HepG2 (cell line): Measurements from ENCODE around the gene CNOT10. TPM values are rescaled to one million over a fixed set of nuclear protein-coding genes. Genes with fewer than 3 reads are reported as not detected.

Source experiments
- ARID2 ChIP-seq: sonication (generic); formaldehyde crosslinking; IDR thresholded peaks from 2 replicates; pipeline ENCODE4 v1.8.1; 2022; ENCODE audit warnings: mild to moderate bottlenecking, missing genetic modification reagents, borderline replicate concordance
- CREM ChIP-seq, 2 experiments: sonication (generic) in 1 of 2; formaldehyde crosslinking in 1 of 2; IDR thresholded peaks; 2 replicates each; pipeline versions ENCODE4 v1.4.0 to v1.6.1; 2016 to 2020; ENCODE audit warnings: antibody characterized with exemption in 1 of 2, mild to moderate bottlenecking in 1 of 2, missing genetic modification reagents in 1 of 2
- PAWR ChIP-seq: sonication (generic); formaldehyde crosslinking; IDR thresholded peaks from 2 replicates; pipeline ENCODE4 v1.4.0; 2020; ENCODE audit warnings: missing genetic modification reagents, mild to moderate bottlenecking, borderline replicate concordance
- RARG ChIP-seq: sonication (generic); formaldehyde crosslinking; IDR thresholded peaks from 2 replicates; pipeline ENCODE4 v1.4.0; 2020; ENCODE audit warnings: low read depth, mild to moderate bottlenecking, missing genetic modification reagents
- SP1 ChIP-seq, 2 experiments: fragments of 450-650 bp in 1 of 2; sonication (generic) in 1 of 2; formaldehyde crosslinking in 1 of 2; IDR thresholded peaks; 2 replicates each; pipeline versions ENCODE4 v1.4.0 to v1.6.1; 2016 to 2020; ENCODE audit warnings: missing genetic modification reagents in 1 of 2
- ZBTB8A ChIP-seq: sonication (generic); formaldehyde crosslinking; IDR thresholded peaks from 2 replicates; pipeline ENCODE4 v1.4.0; 2020; ENCODE audit warnings: mild to moderate bottlenecking, low read depth, missing genetic modification reagents, borderline replicate concordance
- ZKSCAN1 ChIP-seq: fragments of 150-350 bp; IDR thresholded peaks from 2 replicates; pipeline ENCODE4 v1.6.1; 2014; ENCODE audit warnings: low read length
- ZNF3 ChIP-seq: IDR thresholded peaks from 2 replicates; pipeline ENCODE4 v1.7.0; 2017; ENCODE audit warnings: inconsistent platforms
- ZNF563 ChIP-seq: sonication (generic); formaldehyde crosslinking; IDR thresholded peaks from 2 replicates; pipeline ENCODE4 v1.8.0; 2022; ENCODE audit warnings: mild to moderate bottlenecking, moderate library complexity, missing genetic modification reagents
- ZNF614 ChIP-seq: IDR thresholded peaks from 2 replicates; pipeline ENCODE4 v1.6.1; 2018; ENCODE audit warnings: missing biosample characterization, missing genetic modification reagents, inconsistent platforms, borderline replicate concordance
- ZNF709 ChIP-seq: sonication (generic); formaldehyde crosslinking; IDR thresholded peaks from 2 replicates; pipeline ENCODE4 v1.5.0; 2020; ENCODE audit warnings: mild to moderate bottlenecking, missing genetic modification reagents
- ZNF749 ChIP-seq: sonication (generic); formaldehyde crosslinking; IDR thresholded peaks from 2 replicates; pipeline ENCODE4 v1.8.0; 2022; ENCODE audit warnings: mild to moderate bottlenecking, missing genetic modification reagents, moderate library complexity, borderline replicate concordance
- polyA plus RNA-seq, 8 experiments: library from polyadenylated mRNA; depleted of rRNA in 3 of 8; stranded (reverse) in 7 of 8; unstranded in 1 of 8; fragments of >200 nt; fragmentation: Illumina TruSeq in 4 of 8; extraction: Trizol in 4 of 8; gene quantifications; 2 replicates each; pipeline versions ENCODE4 v1.2.1 to v1.2.3, GENCODE V29; 2011 to 2016; ENCODE audit warnings: low read depth in 4 of 8, missing spikeins in 1 of 8, mixed read lengths in 1 of 8; ENCODE audit not compliant: insufficient read depth in 1 of 8
- total RNA-seq, 5 experiments: library from RNA; depleted of rRNA; stranded (reverse); fragments of >200 nt; fragmentation: Illumina TruSeq; extraction: Trizol; gene quantifications; 2 replicates each; pipeline ENCODE4 v1.2.3, GENCODE V29; 2016; ENCODE audit warnings: low read depth in 1 of 5
- TF ChIP-seq, protein P1 (sequence below): sonication (generic); formaldehyde crosslinking; IDR thresholded peaks from 2 replicates; pipeline ENCODE4 v1.5.1; 2020; ENCODE audit warnings: missing genetic modification reagents, mild to moderate bottlenecking, borderline replicate concordance
- TF ChIP-seq, protein P2 (sequence below): sonication (generic); formaldehyde crosslinking; IDR thresholded peaks from 2 replicates; pipeline ENCODE4 v1.8.1; 2023; ENCODE audit warnings: mild to moderate bottlenecking, missing genetic modification reagents, borderline replicate concordance
- TF ChIP-seq, protein P3 (sequence below): sonication (generic); formaldehyde crosslinking; IDR thresholded peaks from one replicate; pipeline ENCODE4 v1.5.1; 2020; ENCODE audit warnings: mild to moderate bottlenecking, missing genetic modification reagents; ENCODE audit errors: not compliant biosample characterization

Gene CNOT10
- total and polyA plus RNA-seq, 2 of the 13 experiments (the other 11 are each of a cell fraction or from before 2014, with no cell fraction given), result 21.2 to 34.1 TPM

DNA sequence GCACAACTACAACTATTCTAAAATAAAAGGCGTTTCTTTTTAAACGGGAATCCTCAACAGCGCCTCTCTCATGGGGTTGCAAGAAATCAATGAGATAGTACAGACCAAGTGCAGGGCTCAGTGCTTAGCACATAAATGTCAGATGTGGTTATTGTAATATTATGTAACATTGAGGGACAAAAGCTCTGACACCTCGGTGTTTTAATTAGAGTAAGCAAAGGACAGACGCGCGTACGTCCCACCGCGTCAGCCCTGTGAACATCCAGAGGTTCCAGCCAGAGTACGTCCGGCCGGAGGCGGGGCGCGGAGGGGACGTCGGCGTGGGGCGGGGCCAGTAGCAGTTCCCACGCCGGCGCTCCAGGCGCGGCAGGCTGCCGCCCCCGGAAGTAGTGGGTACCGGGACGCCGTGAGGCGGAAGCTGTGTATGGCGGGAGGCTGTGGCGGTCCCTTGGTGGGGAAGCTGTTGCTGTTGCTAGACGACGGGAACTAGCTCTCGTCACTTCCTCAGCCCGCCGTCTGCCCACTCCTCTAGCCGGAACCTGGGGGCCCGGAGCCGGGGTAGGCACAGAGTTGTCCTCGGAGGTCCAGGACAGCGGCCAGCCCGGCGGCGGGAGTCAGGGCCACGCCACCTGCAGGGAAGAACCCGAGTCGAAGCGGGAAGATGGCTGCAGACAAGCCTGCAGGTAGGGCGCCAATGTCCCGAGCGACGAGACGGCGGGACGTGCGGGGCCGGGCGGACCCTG, at the start of gene CNOT10 (continued):
- TF ChIP-seq PAWR (CRISPR knock-in tag) (no peak), ZNF709 (CRISPR knock-in tag) (peak; percentile 68; the same call in 1 of the 2 replicates), RARG (CRISPR knock-in tag) (peak; percentile 50; the same call in 1 of the 2 replicates), CREM (IDR thresholded peaks at IDR 0.05) (peak; percentile 71), CREM (CRISPR knock-in tag; IDR thresholded peaks at IDR 0.05) (no peak), ARID2 (CRISPR knock-in tag) (no peak), ZKSCAN1 (no peak), SP1 (IDR thresholded peaks at IDR 0.05) (no peak), SP1 (CRISPR knock-in tag; IDR thresholded peaks at IDR 0.05) (peak; percentile 69), ZNF3 (CRISPR knock-in tag) (no peak), ZNF749 (CRISPR knock-in tag) (no peak), ZBTB8A (CRISPR knock-in tag) (no peak), ZNF563 (CRISPR knock-in tag) (no peak), ZNF614 (CRISPR knock-in tag) (no peak)
- TF ChIP-seq, protein P1, sequence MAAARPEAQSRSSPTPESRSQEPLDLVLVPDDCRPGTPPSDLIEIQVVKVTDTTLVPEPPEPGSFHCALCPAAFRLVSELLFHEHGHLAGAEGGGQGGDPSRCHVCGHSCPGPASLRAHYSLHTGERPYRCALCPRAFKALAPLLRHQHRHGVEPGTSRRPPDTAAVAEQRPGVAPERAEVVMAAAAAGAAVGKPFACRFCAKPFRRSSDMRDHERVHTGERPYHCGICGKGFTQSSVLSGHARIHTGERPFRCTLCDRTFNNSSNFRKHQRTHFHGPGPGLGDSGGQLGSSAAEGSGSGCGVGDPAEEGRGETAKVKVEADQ (CRISPR knock-in tag), result peak; percentile 69; the same call in 1 of the 2 replicates
- TF ChIP-seq, protein P2, sequence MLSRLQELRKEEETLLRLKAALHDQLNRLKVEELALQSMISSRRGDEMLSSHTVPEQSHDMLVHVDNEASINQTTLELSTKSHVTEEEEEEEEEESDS (CRISPR knock-in tag), result no peak
- TF ChIP-seq, protein P3, sequence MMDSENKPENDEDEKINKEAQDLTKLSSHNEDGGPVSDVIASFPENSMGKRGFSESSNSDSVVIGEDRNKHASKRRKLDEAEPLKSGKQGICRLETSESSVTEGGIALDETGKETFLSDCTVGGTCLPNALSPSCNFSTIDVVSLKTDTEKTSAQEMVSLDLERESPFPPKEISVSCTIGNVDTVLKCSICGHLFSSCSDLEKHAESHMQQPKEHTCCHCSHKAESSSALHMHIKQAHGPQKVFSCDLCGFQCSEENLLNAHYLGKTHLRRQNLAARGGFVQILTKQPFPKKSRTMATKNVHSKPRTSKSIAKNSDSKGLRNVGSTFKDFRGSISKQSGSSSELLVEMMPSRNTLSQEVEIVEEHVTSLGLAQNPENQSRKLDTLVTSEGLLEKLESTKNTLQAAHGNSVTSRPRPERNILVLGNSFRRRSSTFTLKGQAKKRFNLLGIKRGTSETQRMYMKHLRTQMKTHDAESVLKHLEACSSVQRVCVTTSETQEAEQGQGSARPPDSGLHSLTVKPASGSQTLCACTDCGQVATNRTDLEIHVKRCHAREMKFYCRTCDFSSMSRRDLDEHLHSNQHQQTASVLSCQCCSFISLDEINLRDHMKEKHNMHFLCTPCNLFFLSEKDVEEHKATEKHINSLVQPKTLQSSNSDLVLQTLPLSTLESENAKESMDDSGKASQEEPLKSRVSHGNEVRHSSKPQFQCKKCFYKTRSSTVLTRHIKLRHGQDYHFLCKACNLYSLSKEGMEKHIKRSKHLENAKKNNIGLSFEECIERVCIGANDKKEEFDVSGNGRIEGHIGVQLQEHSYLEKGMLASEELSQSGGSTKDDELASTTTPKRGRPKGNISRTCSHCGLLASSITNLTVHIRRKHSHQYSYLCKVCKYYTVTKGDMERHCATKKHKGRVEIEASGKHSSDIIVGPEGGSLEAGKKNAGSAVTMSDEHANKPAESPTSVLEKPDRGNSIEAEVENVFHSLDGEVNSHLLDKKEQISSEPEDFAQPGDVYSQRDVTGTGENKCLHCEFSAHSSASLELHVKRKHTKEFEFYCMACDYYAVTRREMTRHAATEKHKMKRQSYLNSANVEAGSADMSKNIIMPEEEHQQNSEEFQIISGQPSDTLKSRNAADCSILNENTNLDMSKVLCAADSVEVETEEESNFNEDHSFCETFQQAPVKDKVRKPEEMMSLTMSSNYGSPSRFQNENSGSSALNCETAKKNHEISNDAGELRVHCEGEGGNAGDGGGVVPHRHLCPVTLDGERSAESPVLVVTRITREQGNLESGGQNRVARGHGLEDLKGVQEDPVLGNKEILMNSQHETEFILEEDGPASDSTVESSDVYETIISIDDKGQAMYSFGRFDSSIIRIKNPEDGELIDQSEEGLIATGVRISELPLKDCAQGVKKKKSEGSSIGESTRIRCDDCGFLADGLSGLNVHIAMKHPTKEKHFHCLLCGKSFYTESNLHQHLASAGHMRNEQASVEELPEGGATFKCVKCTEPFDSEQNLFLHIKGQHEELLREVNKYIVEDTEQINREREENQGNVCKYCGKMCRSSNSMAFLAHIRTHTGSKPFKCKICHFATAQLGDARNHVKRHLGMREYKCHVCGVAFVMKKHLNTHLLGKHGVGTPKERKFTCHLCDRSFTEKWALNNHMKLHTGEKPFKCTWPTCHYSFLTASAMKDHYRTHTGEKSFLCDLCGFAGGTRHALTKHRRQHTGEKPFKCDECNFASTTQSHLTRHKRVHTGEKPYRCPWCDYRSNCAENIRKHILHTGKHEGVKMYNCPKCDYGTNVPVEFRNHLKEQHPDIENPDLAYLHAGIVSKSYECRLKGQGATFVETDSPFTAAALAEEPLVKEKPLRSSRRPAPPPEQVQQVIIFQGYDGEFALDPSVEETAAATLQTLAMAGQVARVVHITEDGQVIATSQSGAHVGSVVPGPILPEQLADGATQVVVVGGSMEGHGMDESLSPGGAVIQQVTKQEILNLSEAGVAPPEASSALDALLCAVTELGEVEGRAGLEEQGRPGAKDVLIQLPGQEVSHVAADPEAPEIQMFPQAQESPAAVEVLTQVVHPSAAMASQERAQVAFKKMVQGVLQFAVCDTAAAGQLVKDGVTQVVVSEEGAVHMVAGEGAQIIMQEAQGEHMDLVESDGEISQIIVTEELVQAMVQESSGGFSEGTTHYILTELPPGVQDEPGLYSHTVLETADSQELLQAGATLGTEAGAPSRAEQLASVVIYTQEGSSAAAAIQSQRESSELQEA (CRISPR knock-in tag), result peak; percentile 95
